Body of pancreas (tissue), 4 donors: ENCODE measurements around the gene C12orf57.

Source experiments
- POLR2A ChIP-seq, 3 donors: fragments of 450-650 bp; IDR thresholded peaks; one replicate each; pipeline ENCODE4 v1.6.1; 2016; ENCODE audit warnings: antibody characterized with exemption in 3 of 3, mild to moderate bottlenecking in 2 of 3
- TF ChIP-seq, protein P1 (sequence below), 7 experiments: fragments of 450-650 bp in 4 of 7; fragments of 200-600 bp in 3 of 7; sonication (generic) in 3 of 7; IDR thresholded peaks; one replicate each; pipeline ENCODE4 v1.5.1; 2016 to 2019; ENCODE audit warnings: antibody characterized with exemption in 7 of 7

- TF ChIP-seq, protein P1, sequence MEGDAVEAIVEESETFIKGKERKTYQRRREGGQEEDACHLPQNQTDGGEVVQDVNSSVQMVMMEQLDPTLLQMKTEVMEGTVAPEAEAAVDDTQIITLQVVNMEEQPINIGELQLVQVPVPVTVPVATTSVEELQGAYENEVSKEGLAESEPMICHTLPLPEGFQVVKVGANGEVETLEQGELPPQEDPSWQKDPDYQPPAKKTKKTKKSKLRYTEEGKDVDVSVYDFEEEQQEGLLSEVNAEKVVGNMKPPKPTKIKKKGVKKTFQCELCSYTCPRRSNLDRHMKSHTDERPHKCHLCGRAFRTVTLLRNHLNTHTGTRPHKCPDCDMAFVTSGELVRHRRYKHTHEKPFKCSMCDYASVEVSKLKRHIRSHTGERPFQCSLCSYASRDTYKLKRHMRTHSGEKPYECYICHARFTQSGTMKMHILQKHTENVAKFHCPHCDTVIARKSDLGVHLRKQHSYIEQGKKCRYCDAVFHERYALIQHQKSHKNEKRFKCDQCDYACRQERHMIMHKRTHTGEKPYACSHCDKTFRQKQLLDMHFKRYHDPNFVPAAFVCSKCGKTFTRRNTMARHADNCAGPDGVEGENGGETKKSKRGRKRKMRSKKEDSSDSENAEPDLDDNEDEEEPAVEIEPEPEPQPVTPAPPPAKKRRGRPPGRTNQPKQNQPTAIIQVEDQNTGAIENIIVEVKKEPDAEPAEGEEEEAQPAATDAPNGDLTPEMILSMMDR (IDR thresholded peaks at IDR 0.05), result no peak
- TF ChIP-seq POLR2A (IDR thresholded peaks at IDR 0.05), result no peak
These were observed 49.5 kb upstream of the C12orf57 start for GRCh38 chr12:6894321-6894720.
